ENCODE data around the gene LPAR3. TPM values are rescaled to one million over a fixed set of nuclear protein-coding genes. Genes with fewer than 3 reads are reported as not detected.

Gene LPAR3
- total and polyA plus RNA-seq, 2 of the 4 experiments (the other 2 are of a cell fraction): 0.09 to 0.18 TPM

- Histone ChIP-seq H2BK120ac (ENCODE audit: low read depth, low read length) (no peak overlapping the region), H2BK20ac (ENCODE audit: low read depth, low read length) (no peak overlapping the region), H2AK9ac (replicated peaks; ENCODE audit: low read depth, low read length, poor library complexity) (no peak overlapping the region), H3K36me3 (ENCODE audit: control insufficient read depth, insufficient read depth, low read length) (no peaks in the 10 kb centered on the region), H3K27ac (ENCODE audit: insufficient read depth, low read length) (no peak overlapping the region), H3K9ac (ENCODE audit: low read depth, low read length) (no peak overlapping the region), H3K56ac (ENCODE audit: extremely low read depth, insufficient read depth, low read length) (no peak overlapping the region), H4K5ac (ENCODE audit: low read depth, low read length) (no peak overlapping the region), H3K9me1 (ENCODE audit: insufficient read depth, low read length) (no peaks in the 10 kb centered on the region), H3K23ac (ENCODE audit: low read depth, low read length) (no peak overlapping the region), H4K8ac (ENCODE audit: low read depth in 2 of 2, low read length in 2 of 2) (no peak overlapping the region), H3K4me2 (ENCODE audit: low read depth, low read length) (no peak overlapping the region), H3K4me3 (ENCODE audit: insufficient read depth, low read depth, low read length) (no peak overlapping the region), H3K4me1 (ENCODE audit: control insufficient read depth, insufficient read depth, low read length) (no peaks in the 10 kb centered on the region), H3K79me1 (ENCODE audit: low read depth in 1 of 2, low read length in 2 of 2) (no peaks in the 10 kb centered on the region), H2AFZ (replicated peaks; ENCODE audit: low read length, poor library complexity) (no peak overlapping the region), H2AK5ac (ENCODE audit: low read depth, low read length) (no peak overlapping the region), H4K20me1 (ENCODE audit: insufficient read depth, low read length) (no peaks in the 10 kb centered on the region), H3K9me3 (ENCODE audit: control insufficient read depth, insufficient read depth, low read length) (no peaks in the 10 kb centered on the region), H4K91ac (ENCODE audit: insufficient read depth, low read depth, low read length) (no peak overlapping the region), H3K14ac (replicated peaks; ENCODE audit: low read depth, low read length) (no peak overlapping the region), H3K27me3 (ENCODE audit: control insufficient read depth, insufficient read depth, low read length) (peaks cover 2% of the 10 kb centered on the region; the same call in 1 of the 2 replicates), H3K4ac (ENCODE audit: low read depth, low read length) (no peak overlapping the region), H2BK5ac (ENCODE audit: low read depth, low read length, poor library complexity, severe bottlenecking) (no peak overlapping the region), H2BK15ac (ENCODE audit: low read depth, low read length) (no peak overlapping the region), H3K18ac (ENCODE audit: low read depth, low read length) (no peak overlapping the region)
- in situ Hi-C loops (cut with MboI; ENCODE audit: low sequenced_read_pairs): no loop called here
- dilution Hi-C loops (cut with HindIII; ENCODE audit: low sequenced_read_pairs, unreplicated experiment): no loop called here
- intact Hi-C loops (cut with micrococcal nuclease): no loop called here
- no CpG with 5 or more reads among the region's 1 CpG for WGBS, 2 experiments (ENCODE audit: extremely low coverage in 2 of 2, insufficient read length in 1 of 2)
- TF ChIP-seq RFX5 (IDR thresholded peaks at IDR 0.05; ENCODE audit: low read depth, low read length) (no peak), MAFK (IDR thresholded peaks at IDR 0.05; ENCODE audit: low read depth, low read length) (no peak), MXI1 (IDR thresholded peaks at IDR 0.05; ENCODE audit: borderline replicate concordance, low read depth, low read length) (no peak), FOS (IDR thresholded peaks at IDR 0.05; ENCODE audit: low read depth, low read length) (no peak), RCOR1 (IDR thresholded peaks at IDR 0.05; ENCODE audit: insufficient replicate concordance, low read length) (no peak), MAZ (IDR thresholded peaks at IDR 0.05; ENCODE audit: borderline replicate concordance, low read depth, low read length) (no peak), BHLHE40 (IDR thresholded peaks at IDR 0.05; ENCODE audit: low read depth, low read length) (no peak), ELK1 (IDR thresholded peaks at IDR 0.05; ENCODE audit: borderline replicate concordance, low read depth, low read length) (no peak), RAD21 (IDR thresholded peaks at IDR 0.05; ENCODE audit: low read length) (no peak)
- DNase-seq (no peak), ATAC-seq (ENCODE audit: low read depth) (no peak)
- no TSS peak for BruUV-seq (replicated peaks)
- POLR2A ChIA-PET (ENCODE audit: unreplicated experiment): no interaction called here
- CTCF ChIA-PET: interaction anchor here (0.6 kb wide), 1 partner anchor 23 kb away, joined by 3 read pairs; no protein-coding TSS in a partner anchor
Observed at GRCh38 chr1:84861516-84861915, 31.5 kb downstream of the LPAR3 start.

All from IMR-90 (cell line).